ENCODE measurements around the gene ZNF565.

DNA sequence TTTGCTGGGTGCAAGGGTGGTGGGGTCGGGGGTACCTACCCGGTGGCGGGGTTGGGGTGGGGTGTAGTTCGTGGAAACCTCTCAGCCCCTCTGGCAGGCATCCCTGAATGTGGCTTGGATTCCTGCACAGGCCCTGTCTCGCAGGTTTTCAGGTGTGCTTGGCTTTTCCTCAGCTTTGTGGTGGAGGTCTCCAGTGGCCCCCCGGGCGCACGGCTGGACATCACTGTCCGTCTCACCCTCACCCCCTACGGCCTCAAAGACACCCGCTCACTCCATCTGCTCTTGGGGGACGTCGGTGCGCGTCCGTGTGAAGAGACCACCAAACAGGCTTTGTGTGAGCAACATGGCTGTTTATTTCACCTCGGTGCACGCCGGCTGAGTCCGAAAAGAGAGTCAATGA is 44.7 kb upstream of the ZNF565 start:
- TF ChIP-seq, protein P1, sequence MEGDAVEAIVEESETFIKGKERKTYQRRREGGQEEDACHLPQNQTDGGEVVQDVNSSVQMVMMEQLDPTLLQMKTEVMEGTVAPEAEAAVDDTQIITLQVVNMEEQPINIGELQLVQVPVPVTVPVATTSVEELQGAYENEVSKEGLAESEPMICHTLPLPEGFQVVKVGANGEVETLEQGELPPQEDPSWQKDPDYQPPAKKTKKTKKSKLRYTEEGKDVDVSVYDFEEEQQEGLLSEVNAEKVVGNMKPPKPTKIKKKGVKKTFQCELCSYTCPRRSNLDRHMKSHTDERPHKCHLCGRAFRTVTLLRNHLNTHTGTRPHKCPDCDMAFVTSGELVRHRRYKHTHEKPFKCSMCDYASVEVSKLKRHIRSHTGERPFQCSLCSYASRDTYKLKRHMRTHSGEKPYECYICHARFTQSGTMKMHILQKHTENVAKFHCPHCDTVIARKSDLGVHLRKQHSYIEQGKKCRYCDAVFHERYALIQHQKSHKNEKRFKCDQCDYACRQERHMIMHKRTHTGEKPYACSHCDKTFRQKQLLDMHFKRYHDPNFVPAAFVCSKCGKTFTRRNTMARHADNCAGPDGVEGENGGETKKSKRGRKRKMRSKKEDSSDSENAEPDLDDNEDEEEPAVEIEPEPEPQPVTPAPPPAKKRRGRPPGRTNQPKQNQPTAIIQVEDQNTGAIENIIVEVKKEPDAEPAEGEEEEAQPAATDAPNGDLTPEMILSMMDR (conservative IDR thresholded peaks at IDR 0.05; ENCODE audit: low read length), result no peak
- no peak for TF ChIP-seq EZH2phosphoT487 (IDR thresholded peaks at IDR 0.05; ENCODE audit: borderline replicate concordance)
